Kidney capillary endothelial cell (primary cell): ENCODE results near the gene REXO2.

Experiments used
- DNase-seq: peaks from one replicate; pipeline ENCODE4 v3.0.0-alpha.2; 2018; ENCODE audit warnings: low spot score

REXO2 gene

GRCh38 chr11:114440971-114441763 lies 1.9 kb downstream of the REXO2 start:
- no peak for DNase-seq

- DNase-seq, result no peak
Observed at GRCh38 chr11:114441921-114442320, 2.7 kb downstream of the REXO2 start.

GRCh38 chr11:114442536-114442935 lies 3.3 kb downstream of the REXO2 start:
- no peak for DNase-seq

- DNase-seq, result no peak
Observed at GRCh38 chr11:114447444-114447843, 8.2 kb downstream of the REXO2 start.

- no peak for DNase-seq
Observed at GRCh38 chr11:114447892-114448291, 8.6 kb downstream of the REXO2 start.

GRCh38 chr11:114448749-114449482 lies 9.6 kb downstream of the REXO2 start:
- DNase-seq, result no peak

- DNase-seq, result no peak
Observed at GRCh38 chr11:114449845-114450244, 10.6 kb downstream of the REXO2 start.

GRCh38 chr11:114452399-114452798 lies 13.1 kb downstream of the REXO2 start:
- DNase-seq, result no peak

GRCh38 chr11:114463999-114464398 lies 24.7 kb downstream of the REXO2 start:
- no peak for DNase-seq

GRCh38 chr11:114466742-114467141 lies 27.5 kb downstream of the REXO2 start:
- no peak for DNase-seq

GRCh38 chr11:114472661-114473060 lies 33.4 kb downstream of the REXO2 start:
- no peak for DNase-seq

- no peak for DNase-seq
Observed at GRCh38 chr11:114478001-114478410, 38.7 kb downstream of the REXO2 start.

GRCh38 chr11:114478768-114479167 lies 39.5 kb downstream of the REXO2 start:
- no peak for DNase-seq

- DNase-seq, result no peak
Observed at GRCh38 chr11:114479331-114479730, 40.1 kb downstream of the REXO2 start.

- DNase-seq, result no peak
Observed at GRCh38 chr11:114482114-114482513, 42.8 kb downstream of the REXO2 start.

- DNase-seq, result no peak
Observed at GRCh38 chr11:114483929-114484328, 44.7 kb downstream of the REXO2 start.

GRCh38 chr11:114496915-114497314 lies 57.6 kb downstream of the REXO2 start:
- DNase-seq, result no peak

GRCh38 chr11:114499756-114500155 lies 60.5 kb downstream of the REXO2 start:
- no peak for DNase-seq
